ENCODE results near the gene BARHL1. TPM values are rescaled to one million over a fixed set of nuclear protein-coding genes. Genes with fewer than 3 reads are reported as not detected.

BARHL1 gene
- total and polyA plus RNA-seq, 2 of the 4 experiments (the other 2 are of a cell fraction): not detected

DNA sequence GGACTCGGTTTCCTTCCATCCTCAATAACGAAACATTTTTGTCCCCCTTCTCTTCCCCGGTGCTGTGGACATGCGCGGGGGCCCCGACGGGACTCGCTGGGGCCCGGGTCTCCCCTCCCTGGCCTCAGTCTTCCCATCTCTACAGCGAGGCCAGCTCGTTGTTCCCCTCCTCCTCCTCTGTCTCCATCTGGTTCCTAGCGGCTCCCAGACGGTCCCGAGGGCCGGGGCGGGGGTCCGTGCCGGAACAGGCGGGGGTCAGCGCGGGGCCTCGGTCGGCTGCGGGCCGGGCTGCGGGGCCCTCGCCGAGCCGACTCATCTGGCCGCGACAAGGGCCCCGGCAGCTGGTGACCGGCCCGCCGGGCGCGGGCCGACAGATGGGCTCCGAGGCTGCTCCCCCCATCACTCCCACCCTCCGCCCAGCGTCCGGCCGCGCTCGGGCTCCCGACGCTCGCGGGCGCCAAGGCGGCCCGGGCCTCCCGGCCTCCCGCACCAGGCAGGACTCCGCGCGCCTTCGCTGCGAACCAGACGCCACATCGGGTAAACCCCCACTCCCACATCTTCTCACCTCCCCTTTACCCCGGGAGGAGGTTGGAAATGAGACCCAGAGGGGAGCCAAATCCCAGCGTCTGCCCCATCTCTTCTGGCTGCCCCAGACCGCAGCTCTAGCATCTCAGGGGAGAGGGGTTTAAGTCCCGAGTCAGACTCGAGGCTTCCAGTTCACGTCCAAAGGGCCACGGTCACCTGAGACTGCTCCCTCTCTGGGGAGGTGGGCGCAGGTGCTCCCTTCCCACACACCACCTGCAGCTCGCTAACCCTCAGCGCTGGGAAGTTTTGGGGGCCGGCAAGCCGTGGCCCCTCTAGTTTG is 8.1 kb downstream of the BARHL1 start:
- Histone ChIP-seq H2BK15ac (ENCODE audit: low read depth, low read length) (no peak overlapping the region), H3K56ac (ENCODE audit: extremely low read depth, insufficient read depth, low read length) (no peak overlapping the region), H3K9me3 (ENCODE audit: control insufficient read depth, insufficient read depth, low read length) (no peaks in the 10 kb centered on the region; the same call in none of the 2 replicates), H2BK120ac (ENCODE audit: low read depth, low read length) (no peak overlapping the region), H3K9ac (ENCODE audit: low read depth, low read length) (no peak overlapping the region), H3K36me3 (ENCODE audit: control insufficient read depth, insufficient read depth, low read length) (peaks cover 6% of the 10 kb centered on the region), H3K4me2 (ENCODE audit: low read depth, low read length) (peak overlapping the region; percentile 29; the same call in 1 of the 2 replicates), H3K14ac (replicated peaks; ENCODE audit: low read depth, low read length) (no peak overlapping the region), H3K23ac (ENCODE audit: low read depth, low read length) (no peak overlapping the region), H2BK5ac (ENCODE audit: low read depth, low read length, poor library complexity, severe bottlenecking) (no peak overlapping the region), H3K18ac (ENCODE audit: low read depth, low read length) (no peak overlapping the region), H3K79me1 (ENCODE audit: low read depth in 1 of 2, low read length in 2 of 2) (no peaks in the 10 kb centered on the region), H3K27ac (ENCODE audit: insufficient read depth, low read length) (no peak overlapping the region), H2AK9ac (replicated peaks; ENCODE audit: low read depth, low read length, poor library complexity) (no peak overlapping the region), H3K4me1 (ENCODE audit: control insufficient read depth, insufficient read depth, low read length) (no peaks in the 10 kb centered on the region; the same call in 1 of the 2 replicates), H4K5ac (ENCODE audit: low read depth, low read length) (no peak overlapping the region), H3K4me3 (ENCODE audit: insufficient read depth, low read depth, low read length) (no peak overlapping the region), H2BK20ac (ENCODE audit: low read depth, low read length) (no peak overlapping the region), H3K4ac (ENCODE audit: low read depth, low read length) (no peak overlapping the region), H4K91ac (ENCODE audit: insufficient read depth, low read depth, low read length) (no peak overlapping the region), H3K9me1 (ENCODE audit: insufficient read depth, low read length) (no peaks in the 10 kb centered on the region; the same call in 1 of the 2 replicates), H2AFZ (replicated peaks; ENCODE audit: low read length, poor library complexity) (no peak overlapping the region), H4K20me1 (ENCODE audit: insufficient read depth, low read length) (peaks cover 34% of the 10 kb centered on the region), H4K8ac (ENCODE audit: low read depth in 2 of 2, low read length in 2 of 2) (no peak overlapping the region), H3K27me3 (ENCODE audit: control insufficient read depth, insufficient read depth, low read length) (peaks cover 65% of the 10 kb centered on the region), H2AK5ac (ENCODE audit: low read depth, low read length) (no peak overlapping the region)
- dilution Hi-C loops (cut with HindIII; ENCODE audit: low sequenced_read_pairs, unreplicated experiment): no loop called here
- WGBS, 2 experiments (ENCODE audit: extremely low coverage in 2 of 2, insufficient read length in 1 of 2): 5% methylated on average over 4 of the region's 73 CpGs; no CpG with 5 or more reads in 1 of the 2 experiments
- ChIA-PET CTCF (no interaction called here), POLR2A (ENCODE audit: unreplicated experiment) (no interaction called here)
- in situ Hi-C loops (cut with MboI; ENCODE audit: low sequenced_read_pairs): no loop called here
- no peak for DNase-seq
- intact Hi-C loops (cut with micrococcal nuclease): no loop called here
- peak; percentile 44 for ATAC-seq (ENCODE audit: low read depth)
- no TSS peak for BruUV-seq (replicated peaks)
- no peak for TF ChIP-seq RCOR1 (IDR thresholded peaks at IDR 0.05; ENCODE audit: insufficient replicate concordance, low read length)
- TF ChIP-seq, protein P1, sequence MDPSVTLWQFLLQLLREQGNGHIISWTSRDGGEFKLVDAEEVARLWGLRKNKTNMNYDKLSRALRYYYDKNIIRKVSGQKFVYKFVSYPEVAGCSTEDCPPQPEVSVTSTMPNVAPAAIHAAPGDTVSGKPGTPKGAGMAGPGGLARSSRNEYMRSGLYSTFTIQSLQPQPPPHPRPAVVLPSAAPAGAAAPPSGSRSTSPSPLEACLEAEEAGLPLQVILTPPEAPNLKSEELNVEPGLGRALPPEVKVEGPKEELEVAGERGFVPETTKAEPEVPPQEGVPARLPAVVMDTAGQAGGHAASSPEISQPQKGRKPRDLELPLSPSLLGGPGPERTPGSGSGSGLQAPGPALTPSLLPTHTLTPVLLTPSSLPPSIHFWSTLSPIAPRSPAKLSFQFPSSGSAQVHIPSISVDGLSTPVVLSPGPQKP (IDR thresholded peaks at IDR 0.05; ENCODE audit: borderline replicate concordance, low read depth, low read length): no peak
- TF ChIP-seq POLR2A (IDR thresholded peaks at IDR 0.05; ENCODE audit: low read depth, low read length): no peak
- no peak for TF ChIP-seq RAD21 (IDR thresholded peaks at IDR 0.05; ENCODE audit: low read length)

Measured in IMR-90 (cell line).